ENCODE data around the gene CLEC16A.

CLEC16A gene

GRCh38 chr16:11104168-11105037 lies 160.0 kb downstream of the CLEC16A start:
- no peak for DNase-seq

GRCh38 chr16:11105038-11105903 lies 160.9 kb downstream of the CLEC16A start:
- DNase-seq, result no peak

GRCh38 chr16:11106726-11107125 lies 162.4 kb downstream of the CLEC16A start:
- DNase-seq, result no peak

- no peak for DNase-seq
Measured at GRCh38 chr16:11107780-11108465, 163.6 kb downstream of the CLEC16A start.

- DNase-seq, result no peak
Measured at GRCh38 chr16:11108466-11108805, 164.1 kb downstream of the CLEC16A start.

- no peak for DNase-seq
Measured at GRCh38 chr16:11109566-11109965, 165.2 kb downstream of the CLEC16A start.

GRCh38 chr16:11111150-11111549 lies 166.8 kb downstream of the CLEC16A start:
- no peak for DNase-seq

GRCh38 chr16:11111856-11112634 lies 167.7 kb downstream of the CLEC16A start:
- DNase-seq, result no peak

- DNase-seq, result no peak
Measured at GRCh38 chr16:11112723-11113348, 168.5 kb downstream of the CLEC16A start.

GRCh38 chr16:11114366-11115164 lies 170.2 kb downstream of the CLEC16A start:
- DNase-seq, result no peak

- no peak for DNase-seq
Measured at GRCh38 chr16:11117576-11118211, 173.3 kb downstream of the CLEC16A start.

- DNase-seq, result no peak
Measured at GRCh38 chr16:11118479-11118878, 174.1 kb downstream of the CLEC16A start.

GRCh38 chr16:11121083-11121608 lies 176.8 kb downstream of the CLEC16A start:
- no peak for DNase-seq

GRCh38 chr16:11121914-11122692 lies 177.7 kb downstream of the CLEC16A start:
- no peak for DNase-seq

- no peak for DNase-seq
Measured at GRCh38 chr16:11123666-11124065, 179.3 kb downstream of the CLEC16A start.

- DNase-seq, result no peak
Measured at GRCh38 chr16:11125936-11126335, 181.6 kb downstream of the CLEC16A start.

- no peak for DNase-seq
Measured at GRCh38 chr16:11126399-11127054, 182.2 kb downstream of the CLEC16A start.

GRCh38 chr16:11127610-11128195 lies 183.3 kb downstream of the CLEC16A start:
- DNase-seq, result no peak

All from NCI-H446 (cell line).